Measurements from ENCODE around the gene DYRK1A. TPM values are rescaled to one million over a fixed set of nuclear protein-coding genes. Genes with fewer than 3 reads are reported as not detected.
A peak's percentile ranks its signal among the peaks of the same experiment; 100 is the strongest.

Gene DYRK1A
- total RNA-seq, 5 donors from 2014 or later (not counting 1 experiment from before 2014, with no cell fraction given), result 113 to 149 (median 115) TPM

DNA sequence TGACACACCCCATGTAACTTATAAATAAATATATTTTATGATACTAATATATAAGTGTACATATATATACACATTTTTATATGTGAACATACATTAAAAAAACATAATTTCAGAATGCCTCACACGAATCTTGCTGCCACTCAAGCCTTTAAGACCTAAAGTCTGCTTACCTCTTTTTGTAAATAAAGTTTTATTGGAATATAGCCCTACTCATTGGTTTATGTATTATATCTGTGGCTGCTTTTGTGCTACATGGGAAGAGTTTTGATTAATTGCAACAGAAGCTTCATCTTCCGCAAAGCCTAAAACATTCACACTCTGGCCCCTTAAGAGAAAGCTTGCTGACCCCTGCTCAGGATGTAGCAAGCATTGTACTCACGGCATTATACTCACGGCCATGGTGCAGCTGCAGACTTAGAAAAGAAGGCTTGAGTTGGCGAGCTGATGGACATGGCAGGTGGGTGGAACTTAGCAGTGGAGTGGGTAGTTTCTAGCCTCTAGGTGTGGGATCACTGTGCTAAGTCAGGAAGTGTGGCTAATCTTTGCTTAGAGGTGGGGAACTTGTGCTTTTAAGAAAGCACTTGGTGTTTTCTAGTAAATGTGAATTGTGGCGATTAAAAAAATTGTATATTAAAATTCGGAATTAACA lies 80.8 kb downstream of the DYRK1A start:
- peak in 2 of 4 experiments; percentile 27 to 30 for ATAC-seq (replicated peaks in 1 of 4)
- no peaks in the 10 kb centered on the region for H3K9me3 ChIP-seq
- ChIA-PET CTCF (no interaction called here), POLR2A (interaction anchor here (0.6 to 1.1 kb wide), 3 partner anchors 11 to 189 kb away, joined by 3 to 4 read pairs (median 3); no protein-coding TSS in a partner anchor)
- H3K4me1 ChIP-seq (ENCODE audit: control insufficient read depth in 1 of 2, extremely low read depth in 1 of 2, insufficient read depth in 2 of 2, low read length in 2 of 2), result peaks cover 20 to 44% of the 10 kb centered on the region in 2 experiments
- no peaks in the 10 kb centered on the region for H3K27me3 ChIP-seq (replicated peaks in 1 of 2; ENCODE audit: control insufficient read depth in 2 of 2, extremely low read depth in 1 of 2, insufficient read depth in 2 of 2, low read length in 1 of 2)
- Mint-ChIP-seq H3K4me3 (peak overlapping the region in 1 of 3 donors; percentile 35), H3K4me1 (peaks cover 86 to 93% (median 89%) of the 10 kb centered on the region in 3 donors), H3K36me3 (peaks cover 20% of the 10 kb centered on the region), H3K9me3 (no peaks in the 10 kb centered on the region), H3K27me3 (no peaks in the 10 kb centered on the region), H3K27ac (peak overlapping the region; percentile 64 to 73)
- H3K27ac ChIP-seq (ENCODE audit: low read length), result no peak overlapping the region
- H3K4me3 ChIP-seq (ENCODE audit: control insufficient read depth in 1 of 2, extremely low read depth in 1 of 2, low read length in 1 of 2), result no peak overlapping the region
- 68% methylated on average over 3 of the region's 7 CpGs for WGBS (ENCODE audit: insufficient coverage)
- no peak for DNase-seq
- H3K36me3 ChIP-seq (ENCODE audit: control insufficient read depth in 2 of 2, extremely low read depth in 1 of 2, insufficient read depth in 1 of 2, low read length in 1 of 2), result peaks cover 0 to 16% of the 10 kb centered on the region in 2 donors

DNA sequence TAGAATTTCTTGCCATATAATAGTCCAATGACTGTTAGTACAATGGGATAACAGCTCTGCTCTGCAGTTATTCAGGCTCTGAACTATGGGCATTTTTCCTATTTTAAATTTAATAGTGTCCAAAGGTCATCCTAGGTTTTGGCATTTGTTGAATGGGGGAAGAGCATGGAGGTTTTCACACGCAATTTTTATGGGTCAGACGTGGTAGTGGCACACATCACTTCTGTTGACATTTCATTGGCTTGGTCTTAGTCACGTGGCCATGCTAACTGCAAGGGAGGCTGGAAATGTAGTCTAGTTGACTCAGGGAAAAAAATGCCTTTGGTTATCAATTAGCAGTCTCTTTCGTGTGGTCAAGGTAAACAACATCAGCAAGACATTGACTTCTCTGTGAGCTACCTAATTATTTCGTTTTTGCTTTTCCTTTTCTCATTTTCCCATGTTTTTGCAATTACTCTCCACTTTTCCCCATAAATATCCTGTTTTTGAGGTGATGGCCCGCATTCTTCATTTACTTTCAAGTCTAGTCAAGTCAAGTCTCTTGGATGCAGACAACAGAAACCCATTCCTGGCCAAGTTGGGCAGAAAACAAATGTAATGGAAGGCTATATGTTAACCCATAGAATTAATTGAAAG lies 82.8 kb downstream of the DYRK1A start:
- ATAC-seq (replicated peaks in 1 of 4), result no peak
- ChIA-PET CTCF (no interaction called here), POLR2A (no interaction called here)
- peaks cover 20% of the 10 kb centered on the region for H3K36me3 Mint-ChIP-seq
- H3K4me1 Mint-ChIP-seq, result peaks cover 84 to 88% (median 84%) of the 10 kb centered on the region in 3 donors
- Histone ChIP-seq H3K4me3 (ENCODE audit: control insufficient read depth in 1 of 2, extremely low read depth in 1 of 2, low read length in 1 of 2) (no peak overlapping the region), H3K27ac (ENCODE audit: low read length) (no peak overlapping the region), H3K4me1 (ENCODE audit: control insufficient read depth in 1 of 2, extremely low read depth in 1 of 2, insufficient read depth in 2 of 2, low read length in 2 of 2) (peaks cover 18 to 40% of the 10 kb centered on the region in 2 experiments), H3K27me3 (replicated peaks in 1 of 2; ENCODE audit: control insufficient read depth in 2 of 2, extremely low read depth in 1 of 2, insufficient read depth in 2 of 2, low read length in 1 of 2) (no peaks in the 10 kb centered on the region), H3K9me3 (no peaks in the 10 kb centered on the region), H3K36me3 (ENCODE audit: control insufficient read depth in 2 of 2, extremely low read depth in 1 of 2, insufficient read depth in 1 of 2, low read length in 1 of 2) (peaks cover 0 to 8% of the 10 kb centered on the region in 2 donors)
- H3K9me3 Mint-ChIP-seq, result no peaks in the 10 kb centered on the region
- H3K27ac Mint-ChIP-seq, result no peak overlapping the region
- WGBS (ENCODE audit: insufficient coverage), result 93% methylated on average over 4 of the region's 6 CpGs
- no peak overlapping the region for H3K4me3 Mint-ChIP-seq
- no peaks in the 10 kb centered on the region for H3K27me3 Mint-ChIP-seq
- no peak for DNase-seq

DNA sequence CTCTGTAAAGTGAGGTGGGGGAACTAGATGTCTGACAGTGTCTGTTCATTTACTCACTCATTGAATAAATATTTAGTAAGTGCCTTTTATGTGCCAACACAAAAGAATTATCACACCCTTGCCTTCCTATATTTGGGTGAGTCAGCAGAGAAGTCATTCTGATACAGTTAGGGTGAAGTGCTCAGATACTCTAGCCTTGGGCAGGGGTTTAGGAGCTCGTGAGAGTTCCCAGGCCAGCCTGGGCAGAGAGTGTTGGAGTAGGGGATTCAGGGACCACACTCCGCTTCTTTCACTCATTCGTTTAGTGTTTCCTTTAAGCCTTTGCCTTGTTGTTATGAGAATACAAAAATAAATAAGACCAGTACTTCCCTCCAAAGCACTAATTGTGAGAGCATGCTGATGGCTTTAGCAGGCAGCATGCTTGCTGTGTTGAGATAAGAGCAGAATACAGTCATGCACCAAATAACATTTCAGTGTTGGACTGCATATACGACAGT lies 83.9 kb downstream of the DYRK1A start:
- H3K4me1 Mint-ChIP-seq, result peaks cover 84 to 88% (median 85%) of the 10 kb centered on the region in 3 donors
- no peak overlapping the region for H3K4me3 Mint-ChIP-seq
- WGBS (ENCODE audit: insufficient coverage), result 71% methylated on average over 1 of the region's 4 CpGs
- H3K36me3 Mint-ChIP-seq, result peaks cover 20% of the 10 kb centered on the region
- DNase-seq (no peak), ATAC-seq (replicated peaks in 1 of 4) (no peak)
- no peak overlapping the region for H3K27ac ChIP-seq (ENCODE audit: low read length)
- no peaks in the 10 kb centered on the region for H3K9me3 Mint-ChIP-seq
- H3K4me1 ChIP-seq (ENCODE audit: control insufficient read depth in 1 of 2, extremely low read depth in 1 of 2, insufficient read depth in 2 of 2, low read length in 2 of 2), result peaks cover 18 to 41% of the 10 kb centered on the region in 2 experiments
- H3K36me3 ChIP-seq (ENCODE audit: control insufficient read depth in 2 of 2, extremely low read depth in 1 of 2, insufficient read depth in 1 of 2, low read length in 1 of 2), result peaks cover 0 to 8% of the 10 kb centered on the region in 2 donors
- H3K4me3 ChIP-seq (ENCODE audit: control insufficient read depth in 1 of 2, extremely low read depth in 1 of 2, low read length in 1 of 2), result no peak overlapping the region
- H3K27me3 Mint-ChIP-seq, result no peaks in the 10 kb centered on the region
- CTCF ChIA-PET, result no interaction called here
- H3K27me3 ChIP-seq (replicated peaks in 1 of 2; ENCODE audit: control insufficient read depth in 2 of 2, extremely low read depth in 1 of 2, insufficient read depth in 2 of 2, low read length in 1 of 2), result no peaks in the 10 kb centered on the region
- H3K27ac Mint-ChIP-seq, result peak overlapping the region in 1 of 2 donors; percentile 49
- POLR2A ChIA-PET, result interaction anchor here in 1 of 2 donors (0.6 kb wide), 1 partner anchor 25 kb away, joined by 3 read pairs; no protein-coding TSS in a partner anchor
- no peaks in the 10 kb centered on the region for H3K9me3 ChIP-seq

DNA sequence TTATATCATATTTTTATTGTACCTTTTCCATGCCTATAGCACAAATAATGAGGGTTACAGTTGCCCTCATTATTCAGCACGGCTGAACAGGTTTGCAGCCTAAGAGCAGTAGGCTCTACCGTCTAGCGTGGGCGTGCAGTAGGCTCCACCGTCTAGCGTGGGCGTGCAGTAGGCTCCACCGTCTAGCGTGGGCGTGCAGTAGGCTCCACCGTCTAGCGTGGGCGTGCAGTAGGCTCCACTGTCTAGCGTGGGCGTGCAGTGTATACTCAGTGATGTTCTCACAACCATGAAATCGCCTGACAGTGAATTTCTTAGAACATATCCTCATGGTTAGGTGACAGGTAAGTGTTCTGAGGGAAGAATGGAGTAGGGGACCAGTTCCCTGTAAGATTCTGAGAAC lies 84.9 kb downstream of the DYRK1A start:
- Mint-ChIP-seq H3K4me1 (peaks cover 85 to 88% (median 87%) of the 10 kb centered on the region in 3 donors), H3K4me3 (peak overlapping the region in 1 of 3 donors; percentile 7), H3K27me3 (no peaks in the 10 kb centered on the region), H3K36me3 (peaks cover 20% of the 10 kb centered on the region), H3K27ac (no peak overlapping the region), H3K9me3 (no peaks in the 10 kb centered on the region)
- Histone ChIP-seq H3K9me3 (no peaks in the 10 kb centered on the region), H3K36me3 (ENCODE audit: control insufficient read depth in 2 of 2, extremely low read depth in 1 of 2, insufficient read depth in 1 of 2, low read length in 1 of 2) (peaks cover 0 to 8% of the 10 kb centered on the region in 2 donors), H3K27ac (ENCODE audit: low read length) (no peak overlapping the region), H3K4me1 (ENCODE audit: control insufficient read depth in 1 of 2, extremely low read depth in 1 of 2, insufficient read depth in 2 of 2, low read length in 2 of 2) (peaks cover 10 to 45% of the 10 kb centered on the region in 2 experiments), H3K27me3 (replicated peaks in 1 of 2; ENCODE audit: control insufficient read depth in 2 of 2, extremely low read depth in 1 of 2, insufficient read depth in 2 of 2, low read length in 1 of 2) (no peaks in the 10 kb centered on the region), H3K4me3 (ENCODE audit: control insufficient read depth in 1 of 2, extremely low read depth in 1 of 2, low read length in 1 of 2) (no peak overlapping the region)
- WGBS (ENCODE audit: insufficient coverage), result 71% methylated on average over 16 of the region's 16 CpGs
- ChIA-PET POLR2A (interaction anchor here in 1 of 2 donors (0.6 kb wide), 1 partner anchor 113 kb away, joined by 3 read pairs; no protein-coding TSS in a partner anchor), CTCF (interaction anchor here in 1 of 2 donors (0.6 kb wide), 1 partner anchor 27 kb away, joined by 4 read pairs; no protein-coding TSS in a partner anchor)
- ATAC-seq (replicated peaks in 1 of 4) (no peak), DNase-seq (no peak)

DNA sequence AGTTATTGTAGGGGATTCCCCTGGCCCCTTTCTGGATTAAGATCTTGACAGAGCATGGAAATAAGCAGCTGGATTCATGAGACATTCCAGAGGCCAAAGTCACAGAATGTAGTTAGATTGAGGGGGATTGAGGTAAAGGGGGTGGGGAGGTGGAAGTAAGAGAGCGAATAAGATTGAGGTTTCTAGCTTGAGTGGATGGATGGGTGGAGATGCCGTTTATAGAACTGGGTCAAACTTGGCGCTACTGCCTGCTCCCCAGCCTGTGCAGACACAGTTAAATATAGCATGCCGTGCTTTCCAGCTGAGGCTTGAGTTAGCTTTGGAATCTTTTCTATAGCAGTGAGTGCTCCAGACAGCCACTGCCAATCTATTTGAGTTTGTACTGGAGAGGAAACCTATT lies 85.7 kb downstream of the DYRK1A start:
- POLR2A ChIA-PET, result interaction anchor here in 1 of 2 donors (0.6 kb wide), 1 partner anchor 12 kb away, joined by 5 read pairs; no protein-coding TSS in a partner anchor
- peaks cover 4 to 47% of the 10 kb centered on the region in 2 experiments for H3K4me1 ChIP-seq (ENCODE audit: control insufficient read depth in 1 of 2, extremely low read depth in 1 of 2, insufficient read depth in 2 of 2, low read length in 2 of 2)
- CTCF ChIA-PET, result interaction anchor here in 1 of 2 donors (0.6 kb wide), 1 partner anchor 27 kb away, joined by 4 read pairs; no protein-coding TSS in a partner anchor
- Mint-ChIP-seq H3K4me3 (peak overlapping the region in 1 of 3 donors; percentile 7), H3K4me1 (peaks cover 86 to 87% (median 87%) of the 10 kb centered on the region in 3 donors), H3K27me3 (no peaks in the 10 kb centered on the region), H3K36me3 (peaks cover 20% of the 10 kb centered on the region), H3K9me3 (no peaks in the 10 kb centered on the region), H3K27ac (peak overlapping the region; percentile 7 to 8)
- H3K4me3 ChIP-seq (ENCODE audit: control insufficient read depth in 1 of 2, extremely low read depth in 1 of 2, low read length in 1 of 2), result no peak overlapping the region
- H3K9me3 ChIP-seq, result no peaks in the 10 kb centered on the region
- H3K36me3 ChIP-seq (ENCODE audit: control insufficient read depth in 2 of 2, extremely low read depth in 1 of 2, insufficient read depth in 1 of 2, low read length in 1 of 2), result peaks cover 0 to 8% of the 10 kb centered on the region in 2 donors
- no peaks in the 10 kb centered on the region for H3K27me3 ChIP-seq (replicated peaks in 1 of 2; ENCODE audit: control insufficient read depth in 2 of 2, extremely low read depth in 1 of 2, insufficient read depth in 2 of 2, low read length in 1 of 2)
- peak in 1 of 4 experiments; percentile 4 for ATAC-seq (replicated peaks in 1 of 4)
- H3K27ac ChIP-seq (ENCODE audit: low read length), result no peak overlapping the region
- WGBS (ENCODE audit: insufficient coverage), result 78% methylated on average over 2 of the region's 4 CpGs
- DNase-seq, result no peak

DNA sequence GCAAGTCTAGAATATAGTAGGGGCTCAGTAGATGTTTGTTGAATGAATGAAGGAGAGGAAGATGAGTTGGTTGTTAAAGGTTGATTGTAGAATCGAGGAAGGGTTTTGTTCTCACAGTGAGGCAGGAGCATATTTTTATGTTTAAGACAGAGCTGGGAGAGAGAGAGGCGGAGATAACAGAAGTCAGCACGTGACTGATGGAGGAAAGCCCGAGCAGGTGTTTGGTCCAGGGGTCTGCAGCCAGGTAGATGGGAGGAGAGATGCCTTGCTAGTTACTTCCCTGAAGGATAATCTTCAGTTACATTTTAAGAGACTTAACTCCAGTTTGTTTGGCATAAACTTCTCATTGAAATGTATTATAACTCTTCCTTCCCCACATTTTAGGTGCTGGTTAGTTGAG lies 86.8 kb downstream of the DYRK1A start:
- H3K4me3 ChIP-seq (ENCODE audit: control insufficient read depth in 1 of 2, extremely low read depth in 1 of 2, low read length in 1 of 2), result no peak overlapping the region
- Mint-ChIP-seq H3K27ac (peak overlapping the region; percentile 6 to 40), H3K36me3 (peaks cover 20% of the 10 kb centered on the region), H3K4me1 (peaks cover 86 to 90% (median 88%) of the 10 kb centered on the region in 3 donors), H3K27me3 (no peaks in the 10 kb centered on the region), H3K9me3 (no peaks in the 10 kb centered on the region), H3K4me3 (peak overlapping the region in 1 of 3 donors; percentile 2)
- H3K27ac ChIP-seq (ENCODE audit: low read length), result no peak overlapping the region
- peaks cover 13 to 51% of the 10 kb centered on the region in 2 experiments for H3K4me1 ChIP-seq (ENCODE audit: control insufficient read depth in 1 of 2, extremely low read depth in 1 of 2, insufficient read depth in 2 of 2, low read length in 2 of 2)
- 96% methylated on average over 3 of the region's 4 CpGs for WGBS (ENCODE audit: insufficient coverage)
- ChIA-PET CTCF (interaction anchor here in 1 of 2 donors (1.0 kb wide), 1 partner anchor 11 kb away, joined by 3 read pairs; no protein-coding TSS in a partner anchor), POLR2A (interaction anchor here in 1 of 2 donors (0.6 kb wide), 1 partner anchor 223 kb away, joined by 3 read pairs; no protein-coding TSS in a partner anchor)
- no peaks in the 10 kb centered on the region for H3K27me3 ChIP-seq (replicated peaks in 1 of 2; ENCODE audit: control insufficient read depth in 2 of 2, extremely low read depth in 1 of 2, insufficient read depth in 2 of 2, low read length in 1 of 2)
- no peak for ATAC-seq (replicated peaks in 1 of 4)
- no peaks in the 10 kb centered on the region for H3K9me3 ChIP-seq
- peaks cover 0 to 8% of the 10 kb centered on the region in 2 donors for H3K36me3 ChIP-seq (ENCODE audit: control insufficient read depth in 2 of 2, extremely low read depth in 1 of 2, insufficient read depth in 1 of 2, low read length in 1 of 2)
- no peak for DNase-seq
